H9 (cell line): Measurements from ENCODE around the gene TTC3. TPM values are rescaled to one million over a fixed set of nuclear protein-coding genes. Genes with fewer than 3 reads are reported as not detected.

ENCODE experiments used
- DNase-seq: peaks from one replicate; pipeline ENCODE4 v3.0.0-alpha.2; 2017
- H2AFZ ChIP-seq: one replicate; pipeline ENCODE4 v1.6.1; 2013; ENCODE audit warnings: mild to moderate bottlenecking, low read length, control low read depth, moderate library complexity
- H2AK5ac ChIP-seq: 2 replicates; pipeline ENCODE4 v1.6.1; 2013; ENCODE audit warnings: low read length, control low read depth, mixed read lengths; ENCODE audit not compliant: insufficient read length
- H2BK120ac ChIP-seq: one replicate; pipeline ENCODE4 v1.6.1; 2013; ENCODE audit warnings: low read depth, mild to moderate bottlenecking, low read length, control low read depth, inconsistent platforms; ENCODE audit not compliant: poor library complexity, severe bottlenecking
- H2BK12ac ChIP-seq: 2 replicates; pipeline ENCODE4 v1.6.1; 2013; ENCODE audit warnings: low read length, control low read depth, mixed read lengths, low read depth; ENCODE audit not compliant: insufficient read length
- H2BK15ac ChIP-seq: 2 replicates; pipeline ENCODE4 v1.6.1; 2013; ENCODE audit warnings: low read depth, low read length, control low read depth
- H2BK20ac ChIP-seq: one replicate; pipeline ENCODE4 v1.6.1; 2013; ENCODE audit warnings: low read depth, mild to moderate bottlenecking, low read length, control low read depth, inconsistent platforms; ENCODE audit not compliant: poor library complexity, severe bottlenecking
- H2BK5ac ChIP-seq: 2 replicates; pipeline ENCODE4 v1.6.1; 2013; ENCODE audit warnings: low read length, control low read depth, mixed read lengths; ENCODE audit not compliant: insufficient read length
- H3K14ac ChIP-seq: 2 replicates; pipeline ENCODE4 v1.6.1; 2013; ENCODE audit warnings: low read length, control low read depth; ENCODE audit not compliant: insufficient read depth
- H3K18ac ChIP-seq: 2 replicates; pipeline ENCODE4 v1.6.1; 2013; ENCODE audit warnings: low read depth, mild to moderate bottlenecking, mixed read lengths, low read length, control low read depth; ENCODE audit not compliant: insufficient read length
- H3K23ac ChIP-seq: 2 replicates; pipeline ENCODE4 v1.6.1; 2013; ENCODE audit warnings: low read length, control low read depth, mixed read lengths, low read depth; ENCODE audit not compliant: insufficient read length
- H3K23me2 ChIP-seq: 2 replicates; pipeline ENCODE4 v1.6.1; 2013; ENCODE audit warnings: low read depth, mild to moderate bottlenecking, mixed read lengths, low read length, control low read depth; ENCODE audit not compliant: insufficient read length, poor library complexity, severe bottlenecking
- H3K27ac ChIP-seq: 2 replicates; pipeline ENCODE4 v1.5.1; 2013; ENCODE audit warnings: low read length, control low read depth, mixed read lengths, low read depth; ENCODE audit not compliant: insufficient read length
- H3K27me3 ChIP-seq: 2 replicates; pipeline ENCODE4 v1.6.1; 2013; ENCODE audit warnings: low read length, control low read depth, inconsistent platforms; ENCODE audit not compliant: insufficient read depth
- H3K4ac ChIP-seq: 2 replicates; pipeline ENCODE4 v1.6.1; 2013; ENCODE audit warnings: low read depth, mild to moderate bottlenecking, control low read depth, inconsistent platforms, low read length, moderate library complexity
- H3K4me1 ChIP-seq: 2 replicates; pipeline ENCODE4 v1.6.1; 2013; ENCODE audit warnings: low read length, control low read depth, inconsistent platforms; ENCODE audit not compliant: insufficient read depth
- H3K4me2 ChIP-seq: 2 replicates; pipeline ENCODE4 v1.6.1; 2013; ENCODE audit warnings: low read length, control low read depth, mixed read lengths; ENCODE audit not compliant: insufficient read length, insufficient read depth
- H3K56ac ChIP-seq: 2 replicates; pipeline ENCODE4 v1.6.1; 2013; ENCODE audit warnings: low read depth, mild to moderate bottlenecking, mixed read lengths, low read length, control low read depth; ENCODE audit not compliant: insufficient read length
- H3K79me1 ChIP-seq: 2 replicates; pipeline ENCODE4 v1.6.1; 2013; ENCODE audit warnings: low read depth, mild to moderate bottlenecking, moderate library complexity, low read length, control low read depth, inconsistent platforms; ENCODE audit not compliant: insufficient read depth, poor library complexity, severe bottlenecking
- H3K79me2 ChIP-seq: 2 replicates; pipeline ENCODE4 v1.6.1; 2013; ENCODE audit warnings: low read length, control low read depth, inconsistent platforms; ENCODE audit not compliant: insufficient read depth
- H3K9ac ChIP-seq: 2 replicates; pipeline ENCODE4 v1.6.1; 2013; ENCODE audit warnings: low read length, control low read depth, mixed read lengths; ENCODE audit not compliant: insufficient read length; ENCODE audit errors: extremely low read depth
- H3K9me3 ChIP-seq: one replicate; pipeline ENCODE4 v1.6.1; 2013; ENCODE audit warnings: low read depth, low read length, inconsistent platforms; ENCODE audit not compliant: control insufficient read depth
- H3T11ph ChIP-seq: one replicate; pipeline ENCODE4 v1.6.1; 2013; ENCODE audit warnings: mild to moderate bottlenecking, low read length, control low read depth, inconsistent platforms
- H4K20me1 ChIP-seq: one replicate; pipeline ENCODE4 v1.6.1; 2013; ENCODE audit not compliant: control insufficient read depth, insufficient read length, insufficient read depth
- H4K5ac ChIP-seq: 2 replicates; pipeline ENCODE4 v1.6.1; 2013; ENCODE audit warnings: low read depth, mild to moderate bottlenecking, mixed read lengths, low read length, control low read depth; ENCODE audit not compliant: insufficient read length
- H4K8ac ChIP-seq: replicated peaks from 2 replicates; pipeline ENCODE4 v1.6.1; 2013; ENCODE audit warnings: low read length, control low read depth, mixed read lengths, low read depth; ENCODE audit not compliant: insufficient read length
- H4K91ac ChIP-seq: 2 replicates; pipeline ENCODE4 v1.6.1; 2013; ENCODE audit warnings: low read depth, mild to moderate bottlenecking, moderate library complexity, mixed read lengths, low read length, control low read depth; ENCODE audit not compliant: insufficient read length
- H3K27ac Mint-ChIP-seq, 3 experiments: 2 replicates in 2 of 3; 3 replicates in 1 of 3; pipeline ENCODE4 v1.8.0; 2020 to 2021; ENCODE audit warnings: mixed read lengths in 3 of 3, mild to moderate bottlenecking in 1 of 3, moderate library complexity in 1 of 3
- H3K27me3 Mint-ChIP-seq: 2 replicates; pipeline ENCODE4 v1.8.0; 2021; ENCODE audit warnings: low read depth, mild to moderate bottlenecking, moderate library complexity, mixed read lengths
- H3K36me3 Mint-ChIP-seq, 3 experiments: 2 replicates in 2 of 3; 3 replicates in 1 of 3; pipeline ENCODE4 v1.8.0; 2020 to 2021; ENCODE audit warnings: low read depth in 3 of 3, mixed read lengths in 3 of 3; ENCODE audit not compliant: insufficient read depth in 1 of 3
- H3K4me1 Mint-ChIP-seq, 2 experiments: 2 replicates each; pipeline ENCODE4 v1.8.0; 2020; ENCODE audit warnings: mixed read lengths in 2 of 2
- H3K4me3 Mint-ChIP-seq, 2 experiments: 2 replicates in 1 of 2; 3 replicates in 1 of 2; pipeline ENCODE4 v1.8.0; 2020 to 2021; ENCODE audit warnings: mild to moderate bottlenecking in 2 of 2, mixed read lengths in 2 of 2, moderate library complexity in 1 of 2
- H3K9me3 Mint-ChIP-seq, 2 experiments: 2 replicates in 1 of 2; 3 replicates in 1 of 2; pipeline ENCODE4 v1.8.0; 2020; ENCODE audit warnings: mild to moderate bottlenecking in 2 of 2, mixed read lengths in 2 of 2, moderate library complexity in 1 of 2
- CTCF ChIP-seq: fragments of 200-600 bp; sonication (generic); conservative IDR thresholded peaks from 3 replicates; pipeline ENCODE4 v1.8.0; 2021; ENCODE audit warnings: antibody characterized with exemption, mild to moderate bottlenecking
- WGBS: extraction: QIAGEN DNeasy Blood & Tissue Kit; methylation state at CpG from one replicate; pipeline ENCODE4 v1.1.7; 2013; ENCODE audit warnings: missing lambda C conversion rate, low lambda C conversion rate, mixed read lengths; ENCODE audit not compliant: insufficient read length; ENCODE audit errors: extremely low coverage; 5-methylcytosine and 5-hydroxymethylcytosine counted together
- total RNA-seq: library from RNA; stranded (reverse); gene quantifications from 2 replicates; pipeline ENCODE4 v1.2.1, GENCODE V29; 2021

Gene TTC3
- total RNA-seq, 1 experiment from 2014 or later = 46.5 TPM

- Histone ChIP-seq H3K9ac (no peak overlapping the region), H3K79me1 (no peaks in the 10 kb centered on the region), H2BK120ac (no peak overlapping the region), H3K18ac (no peak overlapping the region), H3K56ac (no peak overlapping the region), H3K27me3 (no peaks in the 10 kb centered on the region; the same call in 1 of the 2 replicates), H2BK15ac (no peak overlapping the region), H2AK5ac (no peak overlapping the region), H3T11ph (no peak overlapping the region), H3K14ac (no peak overlapping the region; the same call in 1 of the 2 replicates), H3K4me1 (peaks cover 3% of the 10 kb centered on the region; the same call in 1 of the 2 replicates), H2BK12ac (no peak overlapping the region), H4K5ac (no peak overlapping the region), H2BK20ac (no peak overlapping the region), H3K9me3 (no peaks in the 10 kb centered on the region), H3K23me2 (no peaks in the 10 kb centered on the region), H2BK5ac (no peak overlapping the region), H3K23ac (no peak overlapping the region), H2AFZ (no peak overlapping the region), H3K4me2 (no peak overlapping the region), H3K27ac (no peak overlapping the region), H4K91ac (no peak overlapping the region), H4K20me1 (no peaks in the 10 kb centered on the region), H4K8ac (no peak overlapping the region), H3K4ac (no peak overlapping the region), H3K79me2 (no peaks in the 10 kb centered on the region)
- peaks cover 7 to 8% of the 10 kb centered on the region in 2 experiments; a peak in 3 of 5 replicates for H3K9me3 Mint-ChIP-seq
- H3K36me3 Mint-ChIP-seq = peaks cover 0 to 13% (median 0%) of the 10 kb centered on the region in 3 experiments; a peak in 3 of 7 replicates
- peaks cover 32 to 43% of the 10 kb centered on the region in 2 experiments for H3K4me1 Mint-ChIP-seq
- DNase-seq = no peak
- no peak overlapping the region for H3K27ac Mint-ChIP-seq
- no CpG with 5 or more reads among the region's 7 CpGs for WGBS
- peaks cover 26% of the 10 kb centered on the region for H3K27me3 Mint-ChIP-seq
- no peak overlapping the region for H3K4me3 Mint-ChIP-seq
- no peak for TF ChIP-seq CTCF
Measured at GRCh38 chr21:37057614-37058013, 15.4 kb upstream of the TTC3 start.
